ENCODE results near the gene DALRD3.

DNA sequence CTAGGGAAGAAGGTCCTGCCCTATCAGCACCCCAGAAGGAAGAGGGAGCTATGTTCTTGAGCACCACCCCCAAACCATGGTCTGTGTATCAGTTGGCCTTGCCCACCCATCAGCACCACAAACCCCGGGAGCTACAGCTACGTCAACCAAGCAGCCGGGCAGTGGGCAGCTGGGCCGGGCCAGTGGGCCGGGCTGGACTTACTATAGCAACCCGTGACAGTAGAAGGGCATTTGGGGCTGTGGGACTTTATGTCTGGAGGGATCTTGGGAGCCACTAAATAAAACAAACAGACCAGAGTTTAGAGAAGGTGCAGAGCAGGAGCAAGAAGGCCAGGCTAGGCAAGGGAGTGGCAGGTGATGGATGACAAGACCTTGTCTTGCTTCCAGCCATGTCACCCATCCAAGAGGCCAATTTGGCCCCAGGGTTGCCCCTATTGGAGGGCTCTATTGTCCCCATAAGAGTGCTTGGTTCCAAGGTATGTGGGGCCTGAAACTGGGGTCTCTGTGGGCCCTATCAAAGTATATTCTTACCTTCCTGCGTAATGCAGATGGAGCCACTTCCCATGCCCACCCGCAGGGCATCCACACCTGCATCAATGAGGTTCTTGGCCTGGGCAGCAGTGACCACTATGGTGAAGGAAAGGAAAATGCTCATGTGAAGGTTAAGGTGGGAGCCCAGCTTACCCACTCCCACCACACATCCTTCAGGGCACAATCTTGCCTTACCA lies 7.6 kb upstream of the DALRD3 start:
- TF ChIP-seq POLR2A (IDR thresholded peaks at IDR 0.05) = no peak
- TF ChIP-seq POLR2AphosphoS5 (IDR thresholded peaks at IDR 0.05; ENCODE audit: insufficient read depth in 1 of 2, low read depth in 1 of 2) = no peak
- TF ChIP-seq, protein P1, sequence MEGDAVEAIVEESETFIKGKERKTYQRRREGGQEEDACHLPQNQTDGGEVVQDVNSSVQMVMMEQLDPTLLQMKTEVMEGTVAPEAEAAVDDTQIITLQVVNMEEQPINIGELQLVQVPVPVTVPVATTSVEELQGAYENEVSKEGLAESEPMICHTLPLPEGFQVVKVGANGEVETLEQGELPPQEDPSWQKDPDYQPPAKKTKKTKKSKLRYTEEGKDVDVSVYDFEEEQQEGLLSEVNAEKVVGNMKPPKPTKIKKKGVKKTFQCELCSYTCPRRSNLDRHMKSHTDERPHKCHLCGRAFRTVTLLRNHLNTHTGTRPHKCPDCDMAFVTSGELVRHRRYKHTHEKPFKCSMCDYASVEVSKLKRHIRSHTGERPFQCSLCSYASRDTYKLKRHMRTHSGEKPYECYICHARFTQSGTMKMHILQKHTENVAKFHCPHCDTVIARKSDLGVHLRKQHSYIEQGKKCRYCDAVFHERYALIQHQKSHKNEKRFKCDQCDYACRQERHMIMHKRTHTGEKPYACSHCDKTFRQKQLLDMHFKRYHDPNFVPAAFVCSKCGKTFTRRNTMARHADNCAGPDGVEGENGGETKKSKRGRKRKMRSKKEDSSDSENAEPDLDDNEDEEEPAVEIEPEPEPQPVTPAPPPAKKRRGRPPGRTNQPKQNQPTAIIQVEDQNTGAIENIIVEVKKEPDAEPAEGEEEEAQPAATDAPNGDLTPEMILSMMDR (IDR thresholded peaks at IDR 0.05) = no peak

All from vagina (tissue), 2 donors.